B cell (primary cell): Measurements from ENCODE around the gene INTS3. TPM values are rescaled to one million over a fixed set of nuclear protein-coding genes. Genes with fewer than 3 reads are reported as not detected.

ENCODE experiments used
- ATAC-seq: fragments of 200-7000 bp; cut with Tn5 transposase; one replicate; pipeline ENCODE4 v1.10.0; 2021; ENCODE audit warnings: low read depth, mild to moderate bottlenecking, moderate number of reproducible peaks, moderate library complexity
- CTCF ChIA-PET: fragments of 350-600 bp; sonication (Branson Sonifier 250); formaldehyde crosslinking; loops from one replicate; lab custom pipeline; 2021; ENCODE audit warnings: antibody characterized with exemption, inconsistent platforms; lab: Charles Lee
- POLR2A ChIA-PET: fragments of 350-600 bp; sonication (Branson Sonifier 250); formaldehyde crosslinking; loops from one replicate; lab custom pipeline; 2021; ENCODE audit warnings: antibody characterized with exemption; lab: Charles Lee
- DNase-seq: peaks from one replicate; pipeline ENCODE4 v3.0.0; 2013
- H2AFZ ChIP-seq: 2 replicates; pipeline ENCODE4 v1.6.1; 2012; ENCODE audit warnings: mild to moderate bottlenecking, low read depth, low read length; ENCODE audit not compliant: insufficient read depth, poor library complexity, severe bottlenecking
- H3K27ac ChIP-seq, 2 donors: 1 replicate in 1 of 2; 2 replicates in 1 of 2; pipeline ENCODE4 v1.5.1; 2012 to 2013; ENCODE audit warnings: low read length in 2 of 2, mild to moderate bottlenecking in 2 of 2, moderate library complexity in 1 of 2
- H3K27me3 ChIP-seq, 4 experiments: fragments of 200-600 bp in 1 of 4; sonication (generic) in 1 of 4; replicated peaks in 1 of 4; 1 replicate in 2 of 4; 2 replicates in 2 of 4; pipeline versions ENCODE4 v1.6.1 to v1.7.0; 2013 to 2016; ENCODE audit warnings: low read length in 3 of 4, mild to moderate bottlenecking in 2 of 4, mixed read lengths in 1 of 4, moderate library complexity in 1 of 4; ENCODE audit not compliant: insufficient read depth in 4 of 4, control insufficient read depth in 3 of 4; ENCODE audit errors: control extremely low read depth in 1 of 4
- H3K36me3 ChIP-seq, 2 experiments: replicated peaks in 1 of 2; 1 replicate in 1 of 2; 2 replicates in 1 of 2; pipeline versions ENCODE4 v1.6.1 to v1.7.1; 2013; ENCODE audit warnings: low read length in 1 of 2; ENCODE audit not compliant: insufficient read depth in 2 of 2, control insufficient read depth in 1 of 2; ENCODE audit errors: control extremely low read depth in 1 of 2, extremely low read depth in 1 of 2
- H3K4me1 ChIP-seq, 2 donors: fragments of 200-600 bp in 1 of 2; sonication (generic) in 1 of 2; 1 replicate in 1 of 2; 2 replicates in 1 of 2; pipeline versions ENCODE4 v1.5.1 to v1.6.1; 2013 to 2017; ENCODE audit warnings: low read length in 2 of 2; ENCODE audit not compliant: control insufficient read depth in 2 of 2, insufficient read depth in 2 of 2
- H3K4me2 ChIP-seq: replicated peaks from 2 replicates; pipeline ENCODE3; 2012; ENCODE audit warnings: mild to moderate bottlenecking, low read depth, low read length; ENCODE audit not compliant: poor library complexity, severe bottlenecking
- H3K4me3 ChIP-seq, 5 experiments: fragments of 200-600 bp in 1 of 5; sonication (generic) in 1 of 5; 1 replicate in 3 of 5; 2 replicates in 2 of 5; pipeline versions ENCODE4 v1.5.1 to v1.7.0; 2011 to 2016; ENCODE audit warnings: low read length in 4 of 5, mild to moderate bottlenecking in 4 of 5, low read depth in 2 of 5, control low read depth in 1 of 5, moderate library complexity in 1 of 5; ENCODE audit not compliant: insufficient read depth in 1 of 5; ENCODE audit errors: control extremely low read depth in 1 of 5, extremely low read depth in 1 of 5
- H3K79me2 ChIP-seq: fragments of 200-600 bp; sonication (generic); one replicate; pipeline ENCODE4 v1.6.0; 2016; ENCODE audit warnings: low read length; ENCODE audit not compliant: control insufficient read depth, insufficient read depth
- H3K9ac ChIP-seq: fragments of 200-600 bp; sonication (generic); 2 replicates; pipeline ENCODE4 v1.6.1; 2017; ENCODE audit warnings: mild to moderate bottlenecking, low read length, moderate library complexity
- H3K9me3 ChIP-seq, 3 donors: one replicate each; pipeline versions ENCODE4 v1.6.1 to v1.7.1; 2013; ENCODE audit warnings: low read length in 2 of 3; ENCODE audit not compliant: control insufficient read depth in 2 of 3, insufficient read depth in 1 of 3; ENCODE audit errors: control extremely low read depth in 1 of 3
- H4K20me1 ChIP-seq: 2 replicates; pipeline ENCODE4 v1.6.0; 2012; ENCODE audit warnings: mild to moderate bottlenecking, low read length; ENCODE audit not compliant: insufficient read depth, control insufficient read depth, poor library complexity, severe bottlenecking
- H3K27ac Mint-ChIP-seq: one replicate; pipeline ENCODE4 v1.8.0; 2021; ENCODE audit warnings: mixed read lengths
- H3K27me3 Mint-ChIP-seq: one replicate; pipeline ENCODE4 v1.8.0; 2021; ENCODE audit warnings: mixed read lengths
- H3K4me1 Mint-ChIP-seq: one replicate; pipeline ENCODE4 v1.8.0; 2021; ENCODE audit warnings: mixed read lengths
- H3K4me3 Mint-ChIP-seq: one replicate; pipeline ENCODE4 v1.8.0; 2021; ENCODE audit warnings: mixed read lengths
- H3K9me3 Mint-ChIP-seq: one replicate; pipeline ENCODE4 v1.8.0; 2022; ENCODE audit warnings: mixed read lengths; ENCODE audit not compliant: insufficient read depth
- CTCF ChIP-seq: fragments of 200-600 bp; IDR thresholded peaks from one replicate; pipeline ENCODE4 v1.8.0; 2022; ENCODE audit warnings: antibody characterized with exemption, mild to moderate bottlenecking
- EZH2 ChIP-seq: IDR thresholded peaks from 2 replicates; pipeline ENCODE4 v1.6.1; 2012; ENCODE audit warnings: borderline replicate concordance, low read depth, mild to moderate bottlenecking, moderate library complexity, low read length; ENCODE audit not compliant: insufficient read depth, poor library complexity, severe bottlenecking
- WGBS: methylation state at CpG from one replicate; pipeline ENCODE4 v1.1.5; 2013; ENCODE audit warnings: missing lambda C conversion rate; ENCODE audit not compliant: insufficient coverage; 5-methylcytosine and 5-hydroxymethylcytosine counted together
- intact Hi-C: fragments of 100-400 bp; cut with micrococcal nuclease; formaldehyde crosslinking; loops from one replicate; pipeline ENCODE4 v1.10.0; 2022
- polyA plus RNA-seq: library from polyadenylated mRNA; depleted of rRNA; stranded (reverse); fragments of >200 nt; gene quantifications from 2 replicates; pipeline ENCODE4 v1.2.3, GENCODE V29; 2012
- total RNA-seq, 2 donors: library from RNA; stranded (reverse); fragments of 120-200 nt in 1 of 2; gene quantifications; 1 replicate in 1 of 2; 2 replicates in 1 of 2; pipeline versions ENCODE4 v1.2.3 to v1.2.4, GENCODE V29; 2013 to 2022

The INTS3 gene
- total and polyA plus RNA-seq, 2 donors (not counting 1 experiment from before 2014, with no cell fraction given): 69.1 to 84.1 TPM

GRCh38 chr1:153684892-153685291, 43.0 kb upstream of the INTS3 start:
- WGBS: 96% methylated on average over 8 of the region's 12 CpGs
- H3K4me1 Mint-ChIP-seq: peaks cover 10% of the 10 kb centered on the region
- no peak for ATAC-seq

More at GRCh38 chr1:153684892-153685291, 43.0 kb upstream of the INTS3 start:
- Histone ChIP-seq H4K20me1 (no peaks in the 10 kb centered on the region), H3K27me3 (peaks cover 0 to 15% (median 6%) of the 10 kb centered on the region in 4 experiments), H3K4me2 (no peak overlapping the region), H3K9me3 (no peaks in the 10 kb centered on the region), H3K36me3 (no peaks in the 10 kb centered on the region), H3K27ac (no peak overlapping the region), H3K4me3 (no peak overlapping the region), H2AFZ (no peak overlapping the region), H3K79me2 (no peaks in the 10 kb centered on the region), H3K9ac (no peak overlapping the region), H3K4me1 (peaks cover under 1 to 4% of the 10 kb centered on the region in 2 donors)
- Mint-ChIP-seq H3K27ac (no peak overlapping the region), H3K4me3 (no peak overlapping the region), H3K9me3 (no peaks in the 10 kb centered on the region), H3K27me3 (peaks cover 47% of the 10 kb centered on the region)
- DNase-seq: no peak
- intact Hi-C loops: no loop called here
- TF ChIP-seq EZH2 (no peak), CTCF (no peak)
- ChIA-PET POLR2A (no interaction called here), CTCF (no interaction called here)
